GM12878 (cell line): ENCODE measurements around the gene UBE2E1. TPM values are rescaled to one million over a fixed set of nuclear protein-coding genes. Genes with fewer than 3 reads are reported as not detected.

Source experiments
- ATAC-seq: fragments of 200-7000 bp; cut with Tn5 transposase; 3 replicates; pipeline ENCODE4 v1.9.1; 2020; ENCODE audit warnings: mild to moderate bottlenecking, moderate library complexity
- BruUV-seq: library from RNA; stranded (reverse); fragments of 400-500 nt; replicated peaks from 2 replicates; lab custom pipeline; 2021; lab: Mats Ljungman, UMichigan
- CTCF ChIA-PET: fragments of 300-600 bp; sonication (Branson Sonifier 250); formaldehyde crosslinking; extraction: SDS; loops from one replicate; lab custom pipeline; 2021; ENCODE audit warnings: inconsistent platforms; lab: Yijun Ruan, JAX
- POLR2A ChIA-PET: fragments of 350-600 bp; formaldehyde crosslinking; extraction: SDS; loops from one replicate; lab custom pipeline; 2021; ENCODE audit warnings: inconsistent platforms; lab: Charles Lee
- RAD21 ChIA-PET: fragments of 300-600 bp; sonication (Branson Sonifier 250); formaldehyde crosslinking; loops from one replicate; lab custom pipeline; 2023; ENCODE audit warnings: antibody characterized with exemption; ENCODE audit not compliant: unreplicated experiment; lab: Charles Lee
- SMC1A ChIA-PET: fragments of 300-600 bp; sonication (Branson Sonifier 250); formaldehyde crosslinking; loops from one replicate; lab custom pipeline; 2023; ENCODE audit not compliant: unreplicated experiment, uncharacterized antibody; lab: Charles Lee
- DNase-seq: peaks from one replicate; pipeline ENCODE4 v3.0.0-alpha.2; 2011; ENCODE audit warnings: low read depth, low spot score
- FAIRE-seq: peaks from 3 replicates; lab custom pipeline; 2011; peaks lifted over from hg19 to GRCh38; lab: Jason Lieb, UNC
- H2AFZ ChIP-seq: 2 replicates; pipeline ENCODE4 v1.6.0; 2011; ENCODE audit warnings: low read depth, low read length, control low read depth; ENCODE audit not compliant: control insufficient read depth
- H3K27ac ChIP-seq: 2 replicates; pipeline ENCODE4 v1.5.1; 2011; ENCODE audit warnings: control low read depth; ENCODE audit not compliant: control insufficient read depth, insufficient read depth
- H3K27me3 ChIP-seq, 2 experiments: replicated peaks in 1 of 2; 2 replicates each; pipeline versions ENCODE4 v1.6.0 to v1.6.1; 2011; ENCODE audit warnings: low read length in 1 of 2; ENCODE audit not compliant: control insufficient read depth in 2 of 2, insufficient read depth in 2 of 2
- H3K36me3 ChIP-seq, 2 experiments: 2 replicates each; pipeline ENCODE4 v1.5.1; 2011; ENCODE audit warnings: low read length in 1 of 2; ENCODE audit not compliant: control insufficient read depth in 2 of 2, insufficient read depth in 2 of 2
- H3K4me1 ChIP-seq: 2 replicates; pipeline ENCODE4 v1.6.1; 2011; ENCODE audit warnings: mild to moderate bottlenecking, low read length, moderate library complexity, mixed read lengths; ENCODE audit not compliant: control insufficient read depth, insufficient read depth
- H3K4me2 ChIP-seq: 2 replicates; pipeline ENCODE4 v1.6.0; 2011; ENCODE audit warnings: control low read depth; ENCODE audit not compliant: control insufficient read depth, insufficient read depth
- H3K4me3 ChIP-seq: fragments of 200-600 bp; sonication (generic); 2 replicates; pipeline ENCODE4 v1.5.1; 2016
- H3K79me2 ChIP-seq: 2 replicates; pipeline ENCODE4 v1.6.0; 2011; ENCODE audit warnings: low read length; ENCODE audit not compliant: control insufficient read depth, insufficient read depth
- H3K9ac ChIP-seq: 2 replicates; pipeline ENCODE4 v1.8.0; 2011; ENCODE audit warnings: low read length, control low read depth, mixed read lengths; ENCODE audit not compliant: control insufficient read depth, insufficient read depth
- H3K9me3 ChIP-seq: replicated peaks from 3 replicates; pipeline ENCODE4 v1.5.1; 2011; ENCODE audit warnings: mild to moderate bottlenecking, low read length; ENCODE audit not compliant: control insufficient read depth, insufficient read depth
- H4K20me1 ChIP-seq: 2 replicates; pipeline ENCODE4 v1.6.0; 2011; ENCODE audit not compliant: control insufficient read depth, insufficient read depth
- ASH2L ChIP-seq: fragments of 300-600, 200-600 bp; sonication (generic); IDR thresholded peaks from 2 replicates; pipeline ENCODE4 v1.6.1; 2017; ENCODE audit warnings: low read depth, mild to moderate bottlenecking, borderline replicate concordance
- BCL11A ChIP-seq: IDR thresholded peaks from 2 replicates; pipeline ENCODE4 v1.6.1; 2011; ENCODE audit warnings: low read depth, low read length
- RB1 ChIP-seq: fragments of 450-650 bp; formaldehyde crosslinking; IDR thresholded peaks from 2 replicates; pipeline ENCODE4 v1.6.1; 2017; ENCODE audit warnings: mild to moderate bottlenecking, borderline replicate concordance
- RELA ChIP-seq: fragments of 450-650 bp; IDR thresholded peaks from 2 replicates; pipeline ENCODE4 v1.8.0; 2014; ENCODE audit warnings: borderline replicate concordance; ENCODE audit not compliant: partially characterized antibody
- TAF1 ChIP-seq: IDR thresholded peaks from 2 replicates; pipeline ENCODE4 v1.6.1; 2011; ENCODE audit warnings: mild to moderate bottlenecking, low read depth, low read length, borderline replicate concordance
- TARDBP ChIP-seq: IDR thresholded peaks from 2 replicates; pipeline ENCODE4 v1.6.1; 2016; ENCODE audit warnings: borderline replicate concordance
- TCF12 ChIP-seq: IDR thresholded peaks from 2 replicates; pipeline ENCODE4 v1.6.1; 2011; ENCODE audit warnings: low read depth, mild to moderate bottlenecking, low read length
- TCF3 ChIP-seq: IDR thresholded peaks from 2 replicates; pipeline ENCODE4 v1.6.1; 2012; ENCODE audit warnings: low read depth, mild to moderate bottlenecking, low read length, borderline replicate concordance; ENCODE audit not compliant: insufficient read depth
- ZNF622 ChIP-seq: fragments of 450-650 bp; IDR thresholded peaks from 2 replicates; pipeline ENCODE4 v1.6.1; 2017; ENCODE audit warnings: mild to moderate bottlenecking, inconsistent platforms
- WGBS: methylation state at CpG from one replicate; pipeline ENCODE4 v1.1.6; 2016; ENCODE audit warnings: low lambda C conversion rate; ENCODE audit not compliant: insufficient replicate concordance, insufficient coverage; ENCODE audit errors: missing lambda C conversion rate; 5-methylcytosine and 5-hydroxymethylcytosine counted together
- in situ Hi-C: fragments of 300-500 bp; cut with MboI; formaldehyde crosslinking; loops from 9 replicates; pipeline ENCODE4 v1.14.3; 2018; ENCODE audit warnings: mixed read lengths
- intact Hi-C: fragments of 100-400 bp; cut with micrococcal nuclease; formaldehyde crosslinking; loops from one replicate; pipeline ENCODE4 v1.14.2; 2022; ENCODE audit not compliant: unreplicated experiment
- polyA plus RNA-seq, 11 experiments: library from polyadenylated mRNA; depleted of rRNA in 4 of 11; unstranded in 6 of 11; stranded (reverse) in 5 of 11; fragments of >200 nt; fragmentation: Nextera tagmentation in 4 of 11; fragmentation: Illumina TruSeq in 1 of 11; extraction: Ambion mirVana in 4 of 11; extraction: Trizol in 1 of 11; gene quantifications; 1 replicate in 1 of 11; 2 replicates in 10 of 11; pipeline versions ENCODE4 v1.2.1 to v1.2.3, GENCODE V29; 2011 to 2016; ENCODE audit warnings: inconsistent platforms in 2 of 11, missing spikeins in 2 of 11, low read depth in 1 of 11
- total RNA-seq, 4 experiments: library from RNA; depleted of rRNA in 3 of 4; stranded (reverse); fragments of >200 nt in 3 of 4; fragmentation: Illumina TruSeq in 1 of 4; extraction: Trizol in 1 of 4; gene quantifications; 2 replicates each; pipeline versions ENCODE4 v1.2.1 to v1.2.3, GENCODE V29; 2013 to 2021
- TF ChIP-seq, protein P1 (sequence below): fragments of 450-650 bp; IDR thresholded peaks from 2 replicates; pipeline ENCODE4 v1.6.1; 2017; ENCODE audit warnings: antibody characterized with exemption, mild to moderate bottlenecking, moderate library complexity
- TF ChIP-seq, protein P2 (sequence below): IDR thresholded peaks from 2 replicates; pipeline ENCODE4 v1.6.1; 2011; ENCODE audit warnings: low read depth, low read length, improper control_type of control experiment, borderline replicate concordance
- TF ChIP-seq, protein P3 (sequence below): fragments of 450-650 bp; IDR thresholded peaks from 2 replicates; pipeline ENCODE4 v1.6.1; 2016; ENCODE audit warnings: mild to moderate bottlenecking, moderate library complexity, borderline replicate concordance

The UBE2E1 gene
- total and polyA plus RNA-seq, 10 of the 15 experiments (the other 5 are each of a cell fraction or from before 2014, with no cell fraction given) = 18.7 to 425 (median 147) TPM

DNA sequence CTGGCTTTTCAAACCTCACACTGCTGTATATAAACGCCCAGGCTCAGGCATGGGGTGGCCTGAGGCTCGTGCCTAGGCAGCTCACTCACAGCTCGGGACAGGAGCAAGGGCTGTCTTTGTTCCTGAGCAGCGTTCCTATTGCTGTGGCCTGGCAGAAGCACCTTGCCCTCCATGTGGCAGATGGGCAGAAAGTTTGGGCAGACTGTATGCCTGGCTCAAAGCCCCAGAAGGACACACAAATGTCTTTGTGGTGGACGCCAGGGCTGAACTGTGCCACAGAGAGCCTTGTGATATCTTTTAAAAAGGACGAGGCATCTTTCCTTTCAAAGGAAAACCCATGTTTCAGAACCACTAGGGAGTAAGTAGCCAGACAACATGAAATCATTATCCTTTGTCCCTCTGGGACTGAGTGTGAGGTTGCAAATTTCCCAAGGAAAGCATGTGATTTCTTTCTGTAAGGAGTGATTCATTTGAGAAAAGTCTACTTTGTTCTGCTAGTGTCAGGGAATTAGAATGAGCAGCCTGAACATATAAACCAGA is 29.3 kb upstream of the UBE2E1 start:
- Histone ChIP-seq H3K36me3 (no peaks in the 10 kb centered on the region), H3K9me3 (no peaks in the 10 kb centered on the region), H3K4me2 (no peak overlapping the region), H3K27me3 (no peaks in the 10 kb centered on the region; a peak in 1 of 4 replicates), H3K4me3 (no peak overlapping the region), H2AFZ (no peak overlapping the region), H3K27ac (no peak overlapping the region), H3K9ac (no peak overlapping the region), H3K4me1 (peaks cover 10% of the 10 kb centered on the region; the same call in 1 of the 2 replicates), H3K79me2 (no peaks in the 10 kb centered on the region), H4K20me1 (no peaks in the 10 kb centered on the region)
- ChIA-PET CTCF (interaction anchor here (0.8 to 0.9 kb wide), 2 partner anchors 13 to 36 kb away, joined by 3 to 9 read pairs; no protein-coding TSS in a partner anchor), SMC1A (interaction anchor here (1.8 kb wide), 1 partner anchor 11 kb away, joined by 4 read pairs; no protein-coding TSS in a partner anchor), POLR2A (interaction anchor here (0.6 kb wide), 1 partner anchor 33 kb away, joined by 3 read pairs; no protein-coding TSS in a partner anchor), RAD21 (no interaction called here)
- ATAC-seq = no peak
- intact Hi-C loops = no loop called here
- no peak for FAIRE-seq
- BruUV-seq = no TSS peak
- 54% methylated on average over 6 of the region's 6 CpGs for WGBS
- no peak for DNase-seq
- in situ Hi-C loops = no loop called here
- TF ChIP-seq RELA (no peak), TCF3 (no peak), RB1 (no peak), ZNF622 (no peak), TARDBP (no peak), TCF12 (no peak), TAF1 (no peak), BCL11A (no peak), ASH2L (no peak)
- TF ChIP-seq, protein P1, sequence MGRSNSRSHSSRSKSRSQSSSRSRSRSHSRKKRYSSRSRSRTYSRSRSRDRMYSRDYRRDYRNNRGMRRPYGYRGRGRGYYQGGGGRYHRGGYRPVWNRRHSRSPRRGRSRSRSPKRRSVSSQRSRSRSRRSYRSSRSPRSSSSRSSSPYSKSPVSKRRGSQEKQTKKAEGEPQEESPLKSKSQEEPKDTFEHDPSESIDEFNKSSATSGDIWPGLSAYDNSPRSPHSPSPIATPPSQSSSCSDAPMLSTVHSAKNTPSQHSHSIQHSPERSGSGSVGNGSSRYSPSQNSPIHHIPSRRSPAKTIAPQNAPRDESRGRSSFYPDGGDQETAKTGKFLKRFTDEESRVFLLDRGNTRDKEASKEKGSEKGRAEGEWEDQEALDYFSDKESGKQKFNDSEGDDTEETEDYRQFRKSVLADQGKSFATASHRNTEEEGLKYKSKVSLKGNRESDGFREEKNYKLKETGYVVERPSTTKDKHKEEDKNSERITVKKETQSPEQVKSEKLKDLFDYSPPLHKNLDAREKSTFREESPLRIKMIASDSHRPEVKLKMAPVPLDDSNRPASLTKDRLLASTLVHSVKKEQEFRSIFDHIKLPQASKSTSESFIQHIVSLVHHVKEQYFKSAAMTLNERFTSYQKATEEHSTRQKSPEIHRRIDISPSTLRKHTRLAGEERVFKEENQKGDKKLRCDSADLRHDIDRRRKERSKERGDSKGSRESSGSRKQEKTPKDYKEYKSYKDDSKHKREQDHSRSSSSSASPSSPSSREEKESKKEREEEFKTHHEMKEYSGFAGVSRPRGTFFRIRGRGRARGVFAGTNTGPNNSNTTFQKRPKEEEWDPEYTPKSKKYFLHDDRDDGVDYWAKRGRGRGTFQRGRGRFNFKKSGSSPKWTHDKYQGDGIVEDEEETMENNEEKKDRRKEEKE = no peak
- TF ChIP-seq, protein P2, sequence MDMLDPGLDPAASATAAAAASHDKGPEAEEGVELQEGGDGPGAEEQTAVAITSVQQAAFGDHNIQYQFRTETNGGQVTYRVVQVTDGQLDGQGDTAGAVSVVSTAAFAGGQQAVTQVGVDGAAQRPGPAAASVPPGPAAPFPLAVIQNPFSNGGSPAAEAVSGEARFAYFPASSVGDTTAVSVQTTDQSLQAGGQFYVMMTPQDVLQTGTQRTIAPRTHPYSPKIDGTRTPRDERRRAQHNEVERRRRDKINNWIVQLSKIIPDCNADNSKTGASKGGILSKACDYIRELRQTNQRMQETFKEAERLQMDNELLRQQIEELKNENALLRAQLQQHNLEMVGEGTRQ = no peak
- TF ChIP-seq, protein P3, sequence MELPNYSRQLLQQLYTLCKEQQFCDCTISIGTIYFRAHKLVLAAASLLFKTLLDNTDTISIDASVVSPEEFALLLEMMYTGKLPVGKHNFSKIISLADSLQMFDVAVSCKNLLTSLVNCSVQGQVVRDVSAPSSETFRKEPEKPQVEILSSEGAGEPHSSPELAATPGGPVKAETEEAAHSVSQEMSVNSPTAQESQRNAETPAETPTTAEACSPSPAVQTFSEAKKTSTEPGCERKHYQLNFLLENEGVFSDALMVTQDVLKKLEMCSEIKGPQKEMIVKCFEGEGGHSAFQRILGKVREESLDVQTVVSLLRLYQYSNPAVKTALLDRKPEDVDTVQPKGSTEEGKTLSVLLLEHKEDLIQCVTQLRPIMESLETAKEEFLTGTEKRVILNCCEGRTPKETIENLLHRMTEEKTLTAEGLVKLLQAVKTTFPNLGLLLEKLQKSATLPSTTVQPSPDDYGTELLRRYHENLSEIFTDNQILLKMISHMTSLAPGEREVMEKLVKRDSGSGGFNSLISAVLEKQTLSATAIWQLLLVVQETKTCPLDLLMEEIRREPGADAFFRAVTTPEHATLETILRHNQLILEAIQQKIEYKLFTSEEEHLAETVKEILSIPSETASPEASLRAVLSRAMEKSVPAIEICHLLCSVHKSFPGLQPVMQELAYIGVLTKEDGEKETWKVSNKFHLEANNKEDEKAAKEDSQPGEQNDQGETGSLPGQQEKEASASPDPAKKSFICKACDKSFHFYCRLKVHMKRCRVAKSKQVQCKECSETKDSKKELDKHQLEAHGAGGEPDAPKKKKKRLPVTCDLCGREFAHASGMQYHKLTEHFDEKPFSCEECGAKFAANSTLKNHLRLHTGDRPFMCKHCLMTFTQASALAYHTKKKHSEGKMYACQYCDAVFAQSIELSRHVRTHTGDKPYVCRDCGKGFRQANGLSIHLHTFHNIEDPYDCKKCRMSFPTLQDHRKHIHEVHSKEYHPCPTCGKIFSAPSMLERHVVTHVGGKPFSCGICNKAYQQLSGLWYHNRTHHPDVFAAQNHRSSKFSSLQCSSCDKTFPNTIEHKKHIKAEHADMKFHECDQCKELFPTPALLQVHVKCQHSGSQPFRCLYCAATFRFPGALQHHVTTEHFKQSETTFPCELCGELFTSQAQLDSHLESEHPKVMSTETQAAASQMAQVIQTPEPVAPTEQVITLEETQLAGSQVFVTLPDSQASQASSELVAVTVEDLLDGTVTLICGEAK = no peak
